Measurements from ENCODE around the gene PHAF1.
A peak's percentile ranks its signal among the peaks of the same experiment; 100 is the strongest.

Gene PHAF1

GRCh38 chr16:67109407-67110135 lies at the start of gene PHAF1:
TSS of gene PHAF1 (plus strand) at chr16:67109941. CDS start at chr16:67110176, 235 bp downstream.
- DNase-seq, result peak; percentile 46 to 90

- no peak for DNase-seq
Observed at GRCh38 chr16:67063008-67063407, 46.7 kb upstream of the PHAF1 start.

- DNase-seq, result no peak
Observed at GRCh38 chr16:67068212-67068753, 41.5 kb upstream of the PHAF1 start.

- no peak for DNase-seq
Observed at GRCh38 chr16:67071476-67072048, 38.2 kb upstream of the PHAF1 start.

GRCh38 chr16:67075331-67075730 lies 34.4 kb upstream of the PHAF1 start:
- no peak for DNase-seq

GRCh38 chr16:67077871-67078270 lies 31.9 kb upstream of the PHAF1 start:
- no peak for DNase-seq

- no peak for DNase-seq
Observed at GRCh38 chr16:67082100-67082499, 27.6 kb upstream of the PHAF1 start.

- DNase-seq, result no peak
Observed at GRCh38 chr16:67082891-67083290, 26.9 kb upstream of the PHAF1 start.

- DNase-seq, result no peak
Observed at GRCh38 chr16:67084345-67085028, 25.3 kb upstream of the PHAF1 start.

GRCh38 chr16:67086822-67087221 lies 22.9 kb upstream of the PHAF1 start:
- no peak for DNase-seq

- DNase-seq, result no peak
Observed at GRCh38 chr16:67087291-67087690, 22.4 kb upstream of the PHAF1 start.

GRCh38 chr16:67087803-67088202 lies 21.9 kb upstream of the PHAF1 start:
- no peak for DNase-seq

GRCh38 chr16:67088551-67088950 lies 21.2 kb upstream of the PHAF1 start:
- DNase-seq, result no peak

GRCh38 chr16:67089101-67089500 lies 20.6 kb upstream of the PHAF1 start:
- DNase-seq, result no peak

- DNase-seq, result no peak
Observed at GRCh38 chr16:67091906-67092566, 17.7 kb upstream of the PHAF1 start.

- no peak for DNase-seq
Observed at GRCh38 chr16:67093098-67093726, 16.5 kb upstream of the PHAF1 start.

GRCh38 chr16:67098599-67098998 lies 11.1 kb upstream of the PHAF1 start:
- DNase-seq, result no peak

GRCh38 chr16:67100569-67101310 lies 9.0 kb upstream of the PHAF1 start:
- no peak for DNase-seq

GRCh38 chr16:67101311-67102082 lies 8.2 kb upstream of the PHAF1 start:
- no peak for DNase-seq

GRCh38 chr16:67104061-67104460 lies 5.7 kb upstream of the PHAF1 start:
- DNase-seq, result no peak

GRCh38 chr16:67104845-67105244 lies 4.9 kb upstream of the PHAF1 start:
- no peak for DNase-seq

Data from NCI-H526 (cell line).